HepG2 (cell line): ENCODE data around the gene MNX1. TPM values are rescaled to one million over a fixed set of nuclear protein-coding genes. Genes with fewer than 3 reads are reported as not detected.

Experiments
- AHDC1 ChIP-seq: sonication (generic); formaldehyde crosslinking; IDR thresholded peaks from 2 replicates; pipeline ENCODE4 v1.5.1; 2020; ENCODE audit warnings: mild to moderate bottlenecking, missing genetic modification reagents, borderline replicate concordance
- ARNTL ChIP-seq: sonication (generic); formaldehyde crosslinking; IDR thresholded peaks from 2 replicates; pipeline ENCODE4 v1.4.0; 2020; ENCODE audit warnings: mild to moderate bottlenecking, missing genetic modification reagents
- BHLHE40 ChIP-seq: IDR thresholded peaks from 2 replicates; pipeline ENCODE4 v1.6.1; 2011; ENCODE audit warnings: low read length, improper control_type of control experiment
- CHD2 ChIP-seq: IDR thresholded peaks from 2 replicates; pipeline ENCODE4 v1.6.1; 2011; ENCODE audit warnings: low read depth, low read length, improper control_type of control experiment
- DPF2 ChIP-seq: sonication (generic); formaldehyde crosslinking; IDR thresholded peaks from 2 replicates; pipeline ENCODE4 v1.4.0; 2020; ENCODE audit warnings: mild to moderate bottlenecking, low read depth, missing genetic modification reagents, borderline replicate concordance
- FIP1L1 ChIP-seq: fragments of 200-400 bp; formaldehyde crosslinking; IDR thresholded peaks from 2 replicates; pipeline ENCODE4 v1.6.1; 2018; ENCODE audit warnings: low read depth, mild to moderate bottlenecking, low read length, moderate library complexity, borderline replicate concordance; ENCODE audit not compliant: insufficient read depth
- FLYWCH1 ChIP-seq: sonication (generic); formaldehyde crosslinking; IDR thresholded peaks from 2 replicates; pipeline ENCODE4 v1.8.1; 2023; ENCODE audit warnings: mild to moderate bottlenecking, missing genetic modification reagents
- HNRNPLL ChIP-seq: fragments of 200-400 bp; formaldehyde crosslinking; IDR thresholded peaks from 2 replicates; pipeline ENCODE4 v1.6.1; 2017; ENCODE audit warnings: mild to moderate bottlenecking, low read depth, low read length; ENCODE audit not compliant: poor library complexity, severe bottlenecking
- ISX ChIP-seq: sonication (generic); formaldehyde crosslinking; conservative IDR thresholded peaks from 2 replicates; pipeline ENCODE4 v1.5.0; 2020; ENCODE audit warnings: missing genetic modification reagents
- JUND ChIP-seq: sonication (generic); formaldehyde crosslinking; IDR thresholded peaks from 2 replicates; pipeline ENCODE4 v1.8.0; 2022; ENCODE audit warnings: mild to moderate bottlenecking, missing genetic modification reagents
- MYNN ChIP-seq: sonication (generic); formaldehyde crosslinking; IDR thresholded peaks from 2 replicates; pipeline ENCODE4 v1.4.0; 2020; ENCODE audit warnings: mild to moderate bottlenecking, low read depth, missing genetic modification reagents
- PITX1 ChIP-seq: sonication (generic); formaldehyde crosslinking; IDR thresholded peaks from 2 replicates; pipeline ENCODE4 v1.5.1; 2020; ENCODE audit warnings: mild to moderate bottlenecking, missing genetic modification reagents
- YY1 ChIP-seq: IDR thresholded peaks from 2 replicates; pipeline ENCODE4 v1.6.1; 2011; ENCODE audit warnings: low read length, low read depth, moderate library complexity, mild to moderate bottlenecking; ENCODE audit not compliant: insufficient read depth, insufficient replicate concordance
- ZBTB14 ChIP-seq: sonication (generic); formaldehyde crosslinking; IDR thresholded peaks from 2 replicates; pipeline ENCODE4 v1.4.0; 2020; ENCODE audit warnings: missing genetic modification reagents
- ZFP36L2 ChIP-seq: sonication (generic); formaldehyde crosslinking; IDR thresholded peaks from 2 replicates; pipeline ENCODE4 v1.4.0; 2020; ENCODE audit warnings: missing genetic modification reagents
- ZIK1 ChIP-seq: sonication (generic); formaldehyde crosslinking; IDR thresholded peaks from 2 replicates; pipeline ENCODE4 v1.5.0; 2020; ENCODE audit warnings: mild to moderate bottlenecking, low read depth, missing genetic modification reagents, borderline replicate concordance
- ZNF24 ChIP-seq: fragments of 450-650 bp; IDR thresholded peaks from 2 replicates; pipeline ENCODE4 v1.6.1; 2017; ENCODE audit warnings: antibody characterized with exemption, mild to moderate bottlenecking
- ZNF253 ChIP-seq: sonication (generic); formaldehyde crosslinking; IDR thresholded peaks from 2 replicates; pipeline ENCODE4 v1.8.0; 2022; ENCODE audit warnings: mild to moderate bottlenecking, missing genetic modification reagents, borderline replicate concordance
- ZNF256 ChIP-seq: sonication (generic); formaldehyde crosslinking; conservative IDR thresholded peaks from 2 replicates; pipeline ENCODE4 v1.4.0; 2020; ENCODE audit warnings: missing genetic modification reagents
- ZNF292 ChIP-seq: sonication (generic); formaldehyde crosslinking; IDR thresholded peaks from 2 replicates; pipeline ENCODE4 v1.8.1; 2022; ENCODE audit warnings: mild to moderate bottlenecking, low read depth, missing genetic modification reagents, borderline replicate concordance
- ZNF558 ChIP-seq: sonication (generic); formaldehyde crosslinking; IDR thresholded peaks from 2 replicates; pipeline ENCODE4 v1.9.0; 2022; ENCODE audit warnings: mild to moderate bottlenecking, missing genetic modification reagents, borderline replicate concordance
- ZNF619 ChIP-seq: sonication (generic); formaldehyde crosslinking; IDR thresholded peaks from 2 replicates; pipeline ENCODE4 v1.4.0; 2020; ENCODE audit warnings: mild to moderate bottlenecking, missing genetic modification reagents
- polyA plus RNA-seq, 8 experiments: library from polyadenylated mRNA; depleted of rRNA in 3 of 8; stranded (reverse) in 7 of 8; unstranded in 1 of 8; fragments of >200 nt; fragmentation: Illumina TruSeq in 4 of 8; extraction: Trizol in 4 of 8; gene quantifications; 2 replicates each; pipeline versions ENCODE4 v1.2.1 to v1.2.3, GENCODE V29; 2011 to 2016; ENCODE audit warnings: low read depth in 4 of 8, missing spikeins in 1 of 8, mixed read lengths in 1 of 8; ENCODE audit not compliant: insufficient read depth in 1 of 8
- total RNA-seq, 5 experiments: library from RNA; depleted of rRNA; stranded (reverse); fragments of >200 nt; fragmentation: Illumina TruSeq; extraction: Trizol; gene quantifications; 2 replicates each; pipeline ENCODE4 v1.2.3, GENCODE V29; 2016; ENCODE audit warnings: low read depth in 1 of 5

The MNX1 gene
- total and polyA plus RNA-seq, 2 of the 13 experiments (the other 11 are each of a cell fraction or from before 2014, with no cell fraction given): 0.94 to 6.1 TPM

GRCh38 chr7:156988343-156989185, 21.9 kb downstream of the MNX1 start (continued):
- TF ChIP-seq ZNF253 (peak; percentile 18; the same call in 1 of the 2 replicates), ZBTB14 (CRISPR knock-in tag) (no peak), YY1 (no peak), ZIK1 (CRISPR knock-in tag) (no peak), HNRNPLL (peak; percentile 32), ZNF256 (CRISPR knock-in tag) (no peak), JUND (CRISPR knock-in tag) (peak; percentile 53; the same call in 1 of the 2 replicates), ZNF619 (CRISPR knock-in tag) (no peak), DPF2 (no peak; the same call in 1 of the 2 replicates), CHD2 (no peak), FLYWCH1 (CRISPR knock-in tag) (no peak), ZNF292 (peak; percentile 69; the same call in 1 of the 2 replicates), FIP1L1 (no peak), ZNF24 (no peak), ISX (CRISPR knock-in tag) (no peak), BHLHE40 (no peak), ARNTL (0 out of 2 replicates have a peak, but pooled peaks have one; percentile 61), ZFP36L2 (CRISPR knock-in tag) (no peak), ZNF558 (no peak), PITX1 (CRISPR knock-in tag) (peak; percentile 78), AHDC1 (no peak; the same call in 1 of the 2 replicates), MYNN (CRISPR knock-in tag) (no peak)
